HepG2 (cell line): Measurements from ENCODE around the gene ACE. TPM values are rescaled to one million over a fixed set of nuclear protein-coding genes. Genes with fewer than 3 reads are reported as not detected.

ENCODE experiments used
- ATAC-seq: fragments of 200-7000 bp; cut with Tn5 transposase; 3 replicates; pipeline ENCODE4 v1.9.1; 2020; ENCODE audit warnings: mild to moderate bottlenecking, moderate library complexity
- BruUV-seq: library from RNA; stranded (reverse); fragments of 400-500 nt; replicated peaks from 2 replicates; lab custom pipeline; 2021; lab: Mats Ljungman, UMichigan
- CTCF ChIA-PET: fragments of 300-600 bp; formaldehyde crosslinking; extraction: SDS; loops from one replicate; lab custom pipeline; 2021; ENCODE audit warnings: low total read pairs, inconsistent platforms, low intra/inter-chr PET ratio; lab: Yijun Ruan, JAX
- POLR2A ChIA-PET: fragments of 350-600 bp; sonication (Branson Sonifier 250); formaldehyde crosslinking; loops from one replicate; lab custom pipeline; 2020; ENCODE audit warnings: antibody characterized with exemption, inconsistent platforms; lab: Yijun Ruan, JAX
- DNase-seq: peaks from one replicate; pipeline ENCODE4 v3.0.0-alpha.2; 2015; ENCODE audit warnings: low spot score
- FAIRE-seq: peaks from 3 replicates; lab custom pipeline; 2011; peaks lifted over from hg19 to GRCh38; lab: Jason Lieb, UNC
- H2AFZ ChIP-seq: one replicate; pipeline ENCODE4 v1.6.1; 2011; ENCODE audit warnings: low read length, inconsistent platforms
- H3K27ac ChIP-seq: fragments of 300-600 bp; 3 replicates; pipeline ENCODE4 v1.8.0; 2011; ENCODE audit warnings: mixed run types, mild to moderate bottlenecking, mixed read lengths, low read length, inconsistent platforms; ENCODE audit not compliant: insufficient read depth; ENCODE audit errors: extremely low read length
- H3K27me3 ChIP-seq, 2 experiments: fragments of 200-600 bp in 1 of 2; 2 replicates in 1 of 2; 3 replicates in 1 of 2; pipeline versions ENCODE4 v1.6.0 to v1.8.0; 2011; ENCODE audit warnings: low read length in 2 of 2, mild to moderate bottlenecking in 2 of 2, moderate library complexity in 2 of 2, inconsistent platforms in 1 of 2; ENCODE audit not compliant: insufficient read depth in 2 of 2, control insufficient read depth in 1 of 2
- H3K36me3 ChIP-seq, 2 experiments: fragments of 200-600 bp in 1 of 2; replicated peaks in 1 of 2; 2 replicates in 1 of 2; 3 replicates in 1 of 2; pipeline versions ENCODE4 v1.5.1 to v1.8.0; 2011; ENCODE audit warnings: low read length in 2 of 2, inconsistent platforms in 1 of 2; ENCODE audit not compliant: insufficient read depth in 2 of 2, control insufficient read depth in 1 of 2
- H3K4me1 ChIP-seq: 2 replicates; pipeline ENCODE4 v1.5.1; 2012; ENCODE audit warnings: low read length, inconsistent platforms; ENCODE audit not compliant: insufficient read depth
- H3K4me2 ChIP-seq: 2 replicates; pipeline ENCODE4 v1.6.0; 2011; ENCODE audit warnings: low read depth, low read length, inconsistent platforms
- H3K4me3 ChIP-seq, 3 experiments: fragments of 200-600 bp in 1 of 3; sonication (generic), shearing (Covaris generic) in 1 of 3; replicated peaks in 1 of 3; 2 replicates each; pipeline ENCODE4 v1.5.1; 2011 to 2016; ENCODE audit warnings: low read length in 3 of 3, inconsistent platforms in 2 of 3, low read depth in 2 of 3, mild to moderate bottlenecking in 2 of 3, control low read depth in 1 of 3, mixed read lengths in 1 of 3; ENCODE audit not compliant: insufficient read depth in 1 of 3
- H3K79me2 ChIP-seq: one replicate; pipeline ENCODE4 v1.6.1; 2011; ENCODE audit warnings: low read length, inconsistent platforms; ENCODE audit not compliant: insufficient read depth
- H3K9ac ChIP-seq: 2 replicates; pipeline ENCODE4 v1.6.0; 2011; ENCODE audit warnings: mild to moderate bottlenecking, low read depth, low read length, inconsistent platforms; ENCODE audit not compliant: insufficient read depth
- H3K9me3 ChIP-seq: 2 replicates; pipeline ENCODE4 v1.5.1; 2012; ENCODE audit warnings: mild to moderate bottlenecking, low read length
- H4K20me1 ChIP-seq: 2 replicates; pipeline ENCODE4 v1.6.0; 2011; ENCODE audit warnings: inconsistent platforms, mild to moderate bottlenecking, low read length, moderate library complexity; ENCODE audit not compliant: insufficient read depth
- BORCS8-MEF2B ChIP-seq: sonication (generic); formaldehyde crosslinking; IDR thresholded peaks from 2 replicates; pipeline ENCODE4 v1.8.0; 2022; ENCODE audit warnings: mild to moderate bottlenecking, missing genetic modification reagents
- ELF1 ChIP-seq: sonication (generic); formaldehyde crosslinking; IDR thresholded peaks from 2 replicates; pipeline ENCODE4 v1.4.0; 2020; ENCODE audit warnings: missing genetic modification reagents
- HNF1A ChIP-seq, 2 experiments: sonication (generic) in 1 of 2; formaldehyde crosslinking in 1 of 2; IDR thresholded peaks; 2 replicates each; pipeline versions ENCODE4 v1.4.0 to v1.6.1; 2016 to 2020; ENCODE audit warnings: borderline replicate concordance in 1 of 2, low read depth in 1 of 2, mild to moderate bottlenecking in 1 of 2, missing genetic modification reagents in 1 of 2
- IRF2 ChIP-seq: IDR thresholded peaks from 2 replicates; pipeline ENCODE4 v1.6.1; 2018; ENCODE audit warnings: missing genetic modification reagents, missing compliant biosample characterization
- KLF11 ChIP-seq: IDR thresholded peaks from 2 replicates; pipeline ENCODE4 v1.6.1; 2016; ENCODE audit warnings: missing compliant biosample characterization
- MIER2 ChIP-seq: IDR thresholded peaks from 2 replicates; pipeline ENCODE4 v1.6.1; 2016; ENCODE audit warnings: missing biosample characterization, missing genetic modification reagents
- PLSCR1 ChIP-seq: sonication (generic); formaldehyde crosslinking; IDR thresholded peaks from 2 replicates; pipeline ENCODE4 v1.5.0; 2020; ENCODE audit warnings: missing genetic modification reagents, mild to moderate bottlenecking, borderline replicate concordance
- SALL1 ChIP-seq: sonication (generic); formaldehyde crosslinking; IDR thresholded peaks from 2 replicates; pipeline ENCODE4 v1.8.0; 2022; ENCODE audit warnings: mild to moderate bottlenecking, missing genetic modification reagents
- SMARCC2 ChIP-seq: fragments of 450-650 bp; IDR thresholded peaks from 2 replicates; pipeline ENCODE4 v1.6.1; 2017; ENCODE audit warnings: antibody characterized with exemption, mild to moderate bottlenecking
- STAG1 ChIP-seq: sonication (generic); formaldehyde crosslinking; IDR thresholded peaks from 2 replicates; pipeline ENCODE4 v1.4.0; 2020; ENCODE audit warnings: missing genetic modification reagents
- TEAD2 ChIP-seq: sonication (generic); formaldehyde crosslinking; IDR thresholded peaks from 2 replicates; pipeline ENCODE4 v1.9.0; 2021; ENCODE audit warnings: missing genetic modification reagents
- ZBTB20 ChIP-seq: sonication (generic); formaldehyde crosslinking; IDR thresholded peaks from 2 replicates; pipeline ENCODE4 v1.8.1; 2023; ENCODE audit warnings: missing genetic modification reagents, low read depth, mild to moderate bottlenecking, borderline replicate concordance
- ZBTB7A ChIP-seq: sonication (generic); formaldehyde crosslinking; IDR thresholded peaks from 2 replicates; pipeline ENCODE4 v1.8.0; 2022; ENCODE audit warnings: mild to moderate bottlenecking, missing genetic modification reagents
- ZFX ChIP-seq: sonication (generic); formaldehyde crosslinking; IDR thresholded peaks from 2 replicates; pipeline ENCODE4 v1.4.0; 2020; ENCODE audit warnings: mild to moderate bottlenecking, low read depth, missing genetic modification reagents, moderate library complexity
- ZNF451 ChIP-seq: sonication (generic); formaldehyde crosslinking; IDR thresholded peaks from 2 replicates; pipeline ENCODE4 v1.5.0; 2020; ENCODE audit warnings: mild to moderate bottlenecking, missing genetic modification reagents
- ZNF660 ChIP-seq: sonication (generic); formaldehyde crosslinking; IDR thresholded peaks from 2 replicates; pipeline ENCODE4 v1.5.1; 2020; ENCODE audit warnings: mild to moderate bottlenecking, low read depth, missing genetic modification reagents, borderline replicate concordance
- WGBS: methylation state at CpG from one replicate; pipeline ENCODE4 v1.1.6; 2017; ENCODE audit warnings: low lambda C conversion rate; 5-methylcytosine and 5-hydroxymethylcytosine counted together
- in situ Hi-C: cut with HindIII; loops from 2 replicates; pipeline ENCODE4 v1.10.0; 2017; ENCODE audit warnings: low pct_unique_long_range_greater_than_20kb; ENCODE audit not compliant: extremely low pct_ligation_motif_present
- intact Hi-C: fragments of 100-400 bp; cut with micrococcal nuclease; formaldehyde crosslinking; loops from one replicate; pipeline ENCODE4 v1.10.0; 2022; ENCODE audit not compliant: unreplicated experiment
- polyA plus RNA-seq, 8 experiments: library from polyadenylated mRNA; depleted of rRNA in 3 of 8; stranded (reverse) in 7 of 8; unstranded in 1 of 8; fragments of >200 nt; fragmentation: Illumina TruSeq in 4 of 8; extraction: Trizol in 4 of 8; gene quantifications; 2 replicates each; pipeline versions ENCODE4 v1.2.1 to v1.2.3, GENCODE V29; 2011 to 2016; ENCODE audit warnings: low read depth in 4 of 8, missing spikeins in 1 of 8, mixed read lengths in 1 of 8; ENCODE audit not compliant: insufficient read depth in 1 of 8
- total RNA-seq, 5 experiments: library from RNA; depleted of rRNA; stranded (reverse); fragments of >200 nt; fragmentation: Illumina TruSeq; extraction: Trizol; gene quantifications; 2 replicates each; pipeline ENCODE4 v1.2.3, GENCODE V29; 2016; ENCODE audit warnings: low read depth in 1 of 5
- TF ChIP-seq, protein P1 (sequence below): sonication (generic); formaldehyde crosslinking; IDR thresholded peaks from 2 replicates; pipeline ENCODE4 v1.8.1; 2023; ENCODE audit warnings: missing genetic modification reagents, mild to moderate bottlenecking, borderline replicate concordance

Gene ACE
- total and polyA plus RNA-seq, 2 of the 13 experiments (the other 11 are each of a cell fraction or from before 2014, with no cell fraction given), result 0.08 to 0.13 TPM

GRCh38 chr17:63497708-63498483 lies 21.0 kb downstream of the ACE start:
- H3K9me3 ChIP-seq, result no peaks in the 10 kb centered on the region
- H2AFZ ChIP-seq, result no peak overlapping the region
- H3K4me1 ChIP-seq, result peaks cover 31% of the 10 kb centered on the region
- peaks cover 7 to 51% of the 10 kb centered on the region in 2 experiments; a peak in 4 of 5 replicates for H3K27me3 ChIP-seq
- peak overlapping the region; percentile 66 for H3K4me2 ChIP-seq
- no peaks in the 10 kb centered on the region for H4K20me1 ChIP-seq
- WGBS, result 54% methylated on average over 12 of the region's 16 CpGs
- no peak overlapping the region for H3K27ac ChIP-seq
- CTCF ChIA-PET, result interaction anchor here (0.7 kb wide), 1 partner anchor 126 kb away, joined by 3 read pairs; no protein-coding TSS in a partner anchor
- BruUV-seq, result no TSS peak
- peak; percentile 86 for ATAC-seq
- no peaks in the 10 kb centered on the region for H3K79me2 ChIP-seq
- no peak overlapping the region for H3K9ac ChIP-seq
- POLR2A ChIA-PET, result no interaction called here
- intact Hi-C loops, result no loop called here
- H3K4me3 ChIP-seq, result peak overlapping the region in 1 of 3 experiments; percentile 45; a peak in 1 of 6 replicates
- no peaks in the 10 kb centered on the region for H3K36me3 ChIP-seq
- in situ Hi-C loops, result no loop called here
- peak; percentile 15 for FAIRE-seq
- DNase-seq, result peak; percentile 62
- no peak for TF ChIP-seq IRF2
- TF ChIP-seq SALL1, result peak; percentile 41; the same call in 1 of the 2 replicates
- no peak for TF ChIP-seq HNF1A (IDR thresholded peaks at IDR 0.05; ENCODE audit: low read depth)
- TF ChIP-seq HNF1A (CRISPR knock-in tag; IDR thresholded peaks at IDR 0.05; ENCODE audit: borderline replicate concordance), result 0 out of 2 replicates have a peak, but pooled peaks have one; percentile 23
- TF ChIP-seq, protein P1, sequence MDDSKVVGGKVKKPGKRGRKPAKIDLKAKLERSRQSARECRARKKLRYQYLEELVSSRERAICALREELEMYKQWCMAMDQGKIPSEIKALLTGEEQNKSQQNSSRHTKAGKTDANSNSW, result no peak
- 0 out of 2 replicates have a peak, but pooled peaks have one; percentile 47 for TF ChIP-seq ZBTB7A
- no peak for TF ChIP-seq SMARCC2
- peak; percentile 40 for TF ChIP-seq STAG1 (CRISPR knock-in tag)
- TF ChIP-seq ZBTB20 (CRISPR knock-in tag), result no peak
- 0 out of 2 replicates have a peak, but pooled peaks have one; percentile 17 for TF ChIP-seq MIER2
- TF ChIP-seq ZNF660 (CRISPR knock-in tag), result no peak
- peak; percentile 49; the same call in 1 of the 2 replicates for TF ChIP-seq ZFX (CRISPR knock-in tag)
- TF ChIP-seq ELF1 (CRISPR knock-in tag), result 0 out of 2 replicates have a peak, but pooled peaks have one; percentile 22
- 0 out of 2 replicates have a peak, but pooled peaks have one; percentile 17 for TF ChIP-seq BORCS8-MEF2B (CRISPR knock-in tag)
- TF ChIP-seq PLSCR1 (CRISPR knock-in tag), result no peak
- TF ChIP-seq KLF11 (CRISPR knock-in tag), result no peak
- TF ChIP-seq TEAD2, result no peak
- 0 out of 2 replicates have a peak, but pooled peaks have one; percentile 26 for TF ChIP-seq ZNF451 (CRISPR knock-in tag)
